ENCODE measurements around the gene MAFG.

DNA sequence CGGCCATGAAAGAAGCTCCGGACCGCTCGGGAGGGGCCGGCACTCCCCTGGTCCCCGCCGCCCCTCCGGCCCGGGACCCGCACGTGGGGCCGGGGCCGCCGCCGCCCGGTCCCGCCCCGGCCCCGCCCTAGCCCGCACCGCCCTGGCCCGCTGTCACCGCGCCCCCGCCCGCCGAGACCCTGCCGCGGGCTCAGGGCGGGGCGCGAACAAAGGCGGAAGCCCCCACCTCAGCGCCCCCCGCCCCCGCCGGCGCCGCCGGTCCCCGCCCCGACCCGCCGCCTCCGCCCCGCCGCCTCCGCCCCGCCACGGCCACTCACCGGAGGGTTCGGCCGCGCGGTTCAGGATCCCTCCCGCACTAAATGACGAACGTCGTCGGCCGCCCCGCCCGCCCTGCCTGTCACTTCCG, 56.6 kb downstream of the MAFG start, which contains the start of gene ARHGDIA:
- TF ChIP-seq, protein P1, sequence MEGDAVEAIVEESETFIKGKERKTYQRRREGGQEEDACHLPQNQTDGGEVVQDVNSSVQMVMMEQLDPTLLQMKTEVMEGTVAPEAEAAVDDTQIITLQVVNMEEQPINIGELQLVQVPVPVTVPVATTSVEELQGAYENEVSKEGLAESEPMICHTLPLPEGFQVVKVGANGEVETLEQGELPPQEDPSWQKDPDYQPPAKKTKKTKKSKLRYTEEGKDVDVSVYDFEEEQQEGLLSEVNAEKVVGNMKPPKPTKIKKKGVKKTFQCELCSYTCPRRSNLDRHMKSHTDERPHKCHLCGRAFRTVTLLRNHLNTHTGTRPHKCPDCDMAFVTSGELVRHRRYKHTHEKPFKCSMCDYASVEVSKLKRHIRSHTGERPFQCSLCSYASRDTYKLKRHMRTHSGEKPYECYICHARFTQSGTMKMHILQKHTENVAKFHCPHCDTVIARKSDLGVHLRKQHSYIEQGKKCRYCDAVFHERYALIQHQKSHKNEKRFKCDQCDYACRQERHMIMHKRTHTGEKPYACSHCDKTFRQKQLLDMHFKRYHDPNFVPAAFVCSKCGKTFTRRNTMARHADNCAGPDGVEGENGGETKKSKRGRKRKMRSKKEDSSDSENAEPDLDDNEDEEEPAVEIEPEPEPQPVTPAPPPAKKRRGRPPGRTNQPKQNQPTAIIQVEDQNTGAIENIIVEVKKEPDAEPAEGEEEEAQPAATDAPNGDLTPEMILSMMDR (IDR thresholded peaks at IDR 0.05 in 4 of 5, conservative IDR thresholded peaks at IDR 0.05 in 1 of 5), result no peak
- no peak for TF ChIP-seq POLR2A (IDR thresholded peaks at IDR 0.05)

Data from gastrocnemius medialis (tissue), 4 donors.